GM12801 (cell line): ENCODE measurements around the gene STK35.

Experiments
- CTCF ChIP-seq: IDR thresholded peaks from one replicate; pipeline ENCODE4 v1.5.1; 2011; ENCODE audit warnings: control low read depth; ENCODE audit not compliant: insufficient read length; ENCODE audit errors: extremely low read depth

Gene STK35

GRCh38 chr20:2118783-2119182 is 17.2 kb downstream of the STK35 start:
- TF ChIP-seq CTCF: no peak

DNA sequence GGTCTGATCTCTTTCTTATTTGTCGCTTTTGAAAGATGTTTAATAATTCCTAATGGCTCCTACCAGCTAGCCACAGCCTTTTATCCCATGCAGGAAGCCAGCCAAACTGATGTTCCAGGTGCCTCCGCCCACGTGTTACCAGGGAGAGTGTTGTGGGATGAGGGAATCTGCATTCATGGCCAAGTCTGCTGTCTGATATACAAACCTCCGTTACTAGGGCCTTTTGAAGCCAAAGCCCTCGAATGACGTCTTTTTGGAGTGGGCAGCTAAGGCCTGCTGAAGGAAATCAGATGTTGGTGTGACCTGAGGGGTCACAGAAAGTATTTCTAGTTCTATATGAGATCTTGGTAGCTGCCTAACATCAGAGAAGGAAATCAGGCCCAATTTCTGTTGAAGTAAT is 21.3 kb downstream of the STK35 start:
- no peak for TF ChIP-seq CTCF

DNA sequence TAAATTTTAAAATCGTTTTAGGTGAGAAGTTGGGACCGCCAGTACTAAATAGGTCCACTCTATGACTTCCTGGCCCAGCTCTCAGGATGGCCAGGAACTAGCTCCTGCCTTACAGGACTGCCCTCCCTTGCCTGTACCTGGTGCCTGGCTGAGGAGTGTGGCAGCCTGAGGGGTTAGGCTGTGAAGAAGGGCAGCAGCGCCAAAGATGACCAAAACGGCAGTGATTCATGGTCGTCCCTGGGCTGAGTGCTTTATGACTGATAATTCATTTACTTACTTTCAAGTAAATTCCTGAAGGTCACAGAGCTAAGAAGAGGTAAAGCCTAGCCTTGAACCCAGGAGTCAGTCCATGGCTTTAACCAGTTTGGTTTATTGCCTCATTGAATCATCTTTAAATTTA is 22.1 kb downstream of the STK35 start:
- TF ChIP-seq CTCF: no peak

- no peak for TF ChIP-seq CTCF
These were observed 23.1 kb downstream of the STK35 start for GRCh38 chr20:2124564-2125213.

DNA sequence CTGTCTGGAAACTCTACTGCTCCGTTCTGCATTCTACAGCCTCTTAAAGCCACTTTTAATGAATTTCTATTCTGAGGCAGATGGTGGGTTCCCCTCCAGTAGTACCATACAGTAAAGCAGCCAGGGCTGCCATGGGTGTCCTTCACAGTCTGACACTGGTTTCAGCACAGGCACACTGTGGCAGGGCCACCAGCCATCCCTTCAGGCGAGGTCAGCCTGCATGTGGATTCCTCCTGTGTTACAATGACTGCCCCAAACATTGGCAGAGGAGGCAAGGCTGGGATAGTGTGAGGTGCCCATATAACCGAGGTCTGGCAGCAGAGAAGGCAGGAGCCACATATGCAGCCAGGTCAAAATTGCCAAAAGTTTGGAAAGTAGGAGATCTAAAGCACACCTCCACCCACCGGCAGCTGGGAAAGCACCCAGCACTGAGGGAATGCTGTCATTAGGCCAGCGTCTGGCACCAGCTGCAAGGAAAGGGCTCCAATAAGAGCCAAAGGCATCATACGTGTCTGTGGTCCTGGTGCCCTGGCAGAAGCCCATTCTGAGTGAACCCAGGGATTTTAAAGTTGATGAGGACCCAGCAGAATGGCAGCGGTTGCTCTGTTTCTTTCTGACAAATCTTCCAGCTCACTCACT is 24.0 kb downstream of the STK35 start:
- TF ChIP-seq CTCF: no peak

DNA sequence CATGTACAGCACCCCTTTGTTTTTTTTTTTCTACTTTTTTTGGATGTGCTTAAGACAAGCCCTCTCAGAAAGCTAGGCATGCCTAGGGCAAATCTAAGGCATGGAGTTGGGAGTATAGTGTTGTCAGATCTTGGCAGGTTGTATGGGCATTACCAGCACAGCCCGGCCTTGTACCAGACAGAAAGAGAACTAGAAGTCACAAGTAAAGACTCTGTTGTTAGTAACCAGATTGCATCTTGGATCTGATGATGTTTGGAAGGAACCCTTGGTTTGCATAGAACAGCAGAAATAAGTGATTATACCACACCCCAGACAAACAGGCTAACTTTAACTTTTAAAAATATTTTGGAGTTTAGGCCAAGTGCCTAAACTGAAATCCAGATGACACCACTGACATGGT is 25.6 kb downstream of the STK35 start:
- no peak for TF ChIP-seq CTCF

DNA sequence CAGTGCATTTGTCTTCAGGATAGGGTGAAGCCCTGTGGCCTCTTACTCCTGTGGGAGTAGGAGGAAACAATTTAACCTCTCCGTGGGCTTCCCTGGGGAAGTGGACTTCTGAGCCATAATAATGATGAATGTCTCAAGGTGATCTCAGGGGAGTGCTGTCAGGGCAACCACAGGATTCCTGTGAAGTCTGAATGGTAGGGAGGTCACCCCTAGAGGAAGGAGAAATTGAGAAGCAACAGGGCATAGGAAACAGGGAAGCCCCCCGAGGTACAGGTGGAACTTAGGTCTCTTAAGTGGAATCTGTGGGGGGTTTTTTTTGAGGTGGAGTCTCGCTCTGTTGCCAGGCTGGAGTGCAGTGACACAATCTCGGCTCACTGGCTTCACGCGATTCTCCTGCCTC is 26.9 kb downstream of the STK35 start:
- TF ChIP-seq CTCF: no peak
